Lower lobe of right lung (tissue), 2 donors: ENCODE data around the gene FAM13C. TPM values are rescaled to one million over a fixed set of nuclear protein-coding genes. Genes with fewer than 3 reads are reported as not detected.

Source experiments
- ATAC-seq, 2 donors: fragments of 200-7000 bp; cut with Tn5 transposase; one replicate each; pipeline ENCODE4 v1.9.1; 2020 to 2022; ENCODE audit warnings: mild to moderate bottlenecking in 2 of 2, moderate library complexity in 2 of 2
- DNase-seq: peaks from one replicate; pipeline ENCODE4 v3.0.0-alpha.2; 2020
- H3K27ac ChIP-seq: fragments of 200-600 bp; one replicate; pipeline ENCODE4 v1.8.0; 2022
- H3K27me3 ChIP-seq: fragments of 200-600 bp; one replicate; pipeline ENCODE4 v1.8.0; 2022; ENCODE audit warnings: low read depth
- H3K36me3 ChIP-seq: fragments of 200-600 bp; one replicate; pipeline ENCODE4 v1.8.0; 2022; ENCODE audit warnings: mild to moderate bottlenecking
- H3K4me1 ChIP-seq: fragments of 200-600 bp; one replicate; pipeline ENCODE4 v1.8.0; 2022
- H3K4me3 ChIP-seq: fragments of 200-600 bp; one replicate; pipeline ENCODE4 v1.8.0; 2022; ENCODE audit warnings: mild to moderate bottlenecking
- H3K9me3 ChIP-seq: fragments of 200-600 bp; one replicate; pipeline ENCODE4 v1.8.0; 2022
- CTCF ChIP-seq: fragments of 200-600 bp; IDR thresholded peaks from one replicate; pipeline ENCODE4 v1.8.0; 2022; ENCODE audit warnings: antibody characterized with exemption, mild to moderate bottlenecking
- intact Hi-C: fragments of 100-400 bp; cut with DNase I; formaldehyde crosslinking; loops from one replicate; pipeline ENCODE4 v1.11.0; 2022
- total RNA-seq: library from RNA; stranded (reverse); fragmentation: NEBNext Ultra II Directional; extraction: Animal tissue kit (Norgen Biotek cat#: 25700); gene quantifications from one replicate; pipeline ENCODE4 v1.2.1, GENCODE V29; 2021
- donor health status: DM: no; HTN: yes; CAD: no; lungs with severe emphysema.

The FAM13C gene
- total RNA-seq, 1 donor from 2014 or later, result 13.9 TPM

GRCh38 chr10:59272061-59272460 is 90.3 kb downstream of the FAM13C start:
- Histone ChIP-seq H3K27ac (no peak overlapping the region), H3K36me3 (peaks cover 4% of the 10 kb centered on the region), H3K9me3 (no peaks in the 10 kb centered on the region), H3K4me3 (no peak overlapping the region), H3K27me3 (no peaks in the 10 kb centered on the region), H3K4me1 (no peaks in the 10 kb centered on the region)
- TF ChIP-seq CTCF, result no peak
- DNase-seq (no peak), ATAC-seq (no peak)
- intact Hi-C loops, result no loop called here

DNA sequence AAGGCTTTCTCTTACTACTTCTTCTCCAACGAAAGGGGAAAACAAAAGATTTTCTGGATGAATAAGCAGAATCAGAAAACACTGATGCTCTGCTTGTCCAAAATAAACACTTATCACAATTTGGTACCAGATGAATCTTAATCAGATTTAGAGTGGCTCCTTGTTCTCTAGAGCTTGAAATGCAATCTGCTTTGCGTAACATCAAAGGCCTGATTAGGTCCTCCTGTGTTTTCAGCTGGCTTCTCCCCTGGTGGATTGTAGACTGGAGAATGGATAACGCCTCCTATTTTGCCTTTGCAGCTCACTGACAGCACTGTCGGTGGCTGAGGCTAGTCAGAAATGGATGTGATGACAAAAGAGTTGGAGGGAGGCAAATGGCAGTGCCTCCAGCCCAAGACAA is 91.2 kb downstream of the FAM13C start:
- intact Hi-C loops, result no loop called here
- Histone ChIP-seq H3K36me3 (peaks cover 4% of the 10 kb centered on the region), H3K4me3 (no peak overlapping the region), H3K27me3 (no peaks in the 10 kb centered on the region), H3K27ac (no peak overlapping the region), H3K4me1 (no peaks in the 10 kb centered on the region), H3K9me3 (no peaks in the 10 kb centered on the region)
- ATAC-seq, result no peak
- DNase-seq, result no peak
- no peak for TF ChIP-seq CTCF

GRCh38 chr10:59270492-59270891 is 91.9 kb downstream of the FAM13C start:
- intact Hi-C loops, result no loop called here
- Histone ChIP-seq H3K4me1 (no peaks in the 10 kb centered on the region), H3K27me3 (no peaks in the 10 kb centered on the region), H3K4me3 (no peak overlapping the region), H3K9me3 (no peaks in the 10 kb centered on the region), H3K27ac (no peak overlapping the region), H3K36me3 (peaks cover 4% of the 10 kb centered on the region)
- DNase-seq, result no peak
- no peak for TF ChIP-seq CTCF
- ATAC-seq, result no peak

GRCh38 chr10:59269651-59270050 is 92.7 kb downstream of the FAM13C start:
- ATAC-seq (no peak), DNase-seq (no peak)
- intact Hi-C loops, result no loop called here
- peaks cover 4% of the 10 kb centered on the region for H3K36me3 ChIP-seq
- no peaks in the 10 kb centered on the region for H3K27me3 ChIP-seq
- H3K4me3 ChIP-seq, result no peak overlapping the region
- no peak for TF ChIP-seq CTCF
- H3K4me1 ChIP-seq, result no peaks in the 10 kb centered on the region
- H3K9me3 ChIP-seq, result no peaks in the 10 kb centered on the region
- no peak overlapping the region for H3K27ac ChIP-seq

- TF ChIP-seq CTCF, result no peak
- Histone ChIP-seq H3K27me3 (no peaks in the 10 kb centered on the region), H3K9me3 (no peaks in the 10 kb centered on the region), H3K36me3 (peaks cover 4% of the 10 kb centered on the region), H3K27ac (no peak overlapping the region), H3K4me3 (no peak overlapping the region), H3K4me1 (no peaks in the 10 kb centered on the region)
- intact Hi-C loops, result no loop called here
- ATAC-seq (no peak), DNase-seq (no peak)
Measured at GRCh38 chr10:59268460-59268859, 93.9 kb downstream of the FAM13C start.

DNA sequence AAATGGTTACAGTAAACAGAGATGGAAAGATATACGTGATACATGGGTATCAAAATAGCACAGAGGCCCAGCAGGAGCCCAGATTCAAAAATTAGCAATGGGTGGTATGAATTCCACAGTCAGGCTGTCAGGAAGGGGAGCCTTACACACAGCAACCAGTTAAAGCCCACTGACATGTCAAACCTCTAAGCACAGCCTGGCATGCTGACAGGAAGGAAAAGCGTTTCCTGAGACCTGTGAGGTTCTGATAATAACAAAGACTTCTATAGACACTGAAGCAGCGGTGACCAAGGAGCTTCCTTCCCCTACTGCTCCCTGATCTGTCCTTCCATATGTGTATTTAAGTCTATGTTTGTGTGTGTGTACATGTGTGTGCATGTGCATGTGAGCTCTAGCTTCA is 96.0 kb downstream of the FAM13C start:
- Histone ChIP-seq H3K4me3 (no peak overlapping the region), H3K27ac (no peak overlapping the region), H3K27me3 (no peaks in the 10 kb centered on the region), H3K4me1 (no peaks in the 10 kb centered on the region), H3K36me3 (peaks cover 4% of the 10 kb centered on the region), H3K9me3 (no peaks in the 10 kb centered on the region)
- intact Hi-C loops, result no loop called here
- no peak for ATAC-seq
- no peak for DNase-seq
- TF ChIP-seq CTCF, result no peak
